CD14-positive monocyte (primary cell): ENCODE data around the gene LSM14B. TPM values are rescaled to one million over a fixed set of nuclear protein-coding genes. Genes with fewer than 3 reads are reported as not detected.

Source experiments
- DNase-seq, 3 donors: peaks; one replicate each; pipeline ENCODE4 v3.0.0-alpha.2; 2011 to 2022
- H2AFZ ChIP-seq: 2 replicates; pipeline ENCODE4 v1.6.0; 2012; ENCODE audit warnings: mild to moderate bottlenecking, low read depth, low read length, inconsistent platforms; ENCODE audit not compliant: insufficient read depth, poor library complexity, severe bottlenecking
- H3K27ac ChIP-seq, 2 donors: 1 replicate in 1 of 2; 2 replicates in 1 of 2; pipeline ENCODE4 v1.5.1; 2012 to 2013; ENCODE audit warnings: low read length in 2 of 2, control low read depth in 1 of 2, inconsistent platforms in 1 of 2, low read depth in 1 of 2, mild to moderate bottlenecking in 1 of 2
- H3K27me3 ChIP-seq, 2 donors: one replicate each; pipeline versions ENCODE4 v1.6.0 to v1.6.1; 2011 to 2013; ENCODE audit warnings: low read length in 2 of 2; ENCODE audit not compliant: control insufficient read depth in 2 of 2, insufficient read depth in 2 of 2
- H3K36me3 ChIP-seq, 2 donors: replicated peaks in 1 of 2; 1 replicate in 1 of 2; 2 replicates in 1 of 2; pipeline versions ENCODE4 v1.5.1 to v1.6.1; 2012 to 2013; ENCODE audit warnings: low read length in 2 of 2, control low read depth in 1 of 2, inconsistent platforms in 1 of 2, mild to moderate bottlenecking in 1 of 2; ENCODE audit not compliant: insufficient read depth in 2 of 2, control insufficient read depth in 1 of 2
- H3K4me1 ChIP-seq, 2 donors: 1 replicate in 1 of 2; 2 replicates in 1 of 2; pipeline versions ENCODE4 v1.5.1 to v1.6.1; 2012 to 2013; ENCODE audit warnings: low read length in 2 of 2, control low read depth in 1 of 2, inconsistent platforms in 1 of 2, mild to moderate bottlenecking in 1 of 2, moderate library complexity in 1 of 2; ENCODE audit not compliant: insufficient read depth in 2 of 2, control insufficient read depth in 1 of 2
- H3K4me2 ChIP-seq: replicated peaks from 2 replicates; pipeline ENCODE3; 2012; ENCODE audit warnings: low read length, moderate library complexity, mild to moderate bottlenecking; ENCODE audit not compliant: poor library complexity, severe bottlenecking; ENCODE audit errors: extremely low read depth
- H3K4me3 ChIP-seq, 3 experiments: fragments of 200-600 bp in 1 of 3; sonication (generic) in 1 of 3; replicated peaks in 1 of 3; 1 replicate in 2 of 3; 2 replicates in 1 of 3; pipeline ENCODE4 v1.5.1; 2011 to 2013; ENCODE audit warnings: low read length in 3 of 3, mild to moderate bottlenecking in 3 of 3, control low read depth in 2 of 3, low read depth in 2 of 3, inconsistent platforms in 1 of 3, moderate library complexity in 1 of 3
- H3K79me2 ChIP-seq: 2 replicates; pipeline ENCODE4 v1.6.0; 2012; ENCODE audit warnings: mild to moderate bottlenecking, control low read depth, inconsistent platforms, low read length, moderate library complexity; ENCODE audit not compliant: insufficient read depth
- H3K9ac ChIP-seq: 2 replicates; pipeline ENCODE4 v1.6.0; 2017; ENCODE audit warnings: low read length, mild to moderate bottlenecking; ENCODE audit not compliant: insufficient read depth, poor library complexity, severe bottlenecking
- H3K9me3 ChIP-seq, 2 donors: replicated peaks in 1 of 2; 1 replicate in 1 of 2; 2 replicates in 1 of 2; pipeline versions ENCODE4 v1.5.1 to v1.6.1; 2012 to 2013; ENCODE audit warnings: low read length in 2 of 2, control low read depth in 1 of 2; ENCODE audit not compliant: control insufficient read depth in 1 of 2, insufficient read depth in 1 of 2
- H4K20me1 ChIP-seq: 2 replicates; pipeline ENCODE4 v1.6.0; 2012; ENCODE audit warnings: mild to moderate bottlenecking, low read length, control low read depth, moderate library complexity; ENCODE audit not compliant: insufficient read depth
- H3K27ac Mint-ChIP-seq, 7 donors: one replicate each; pipeline ENCODE4 v1.8.0; 2020; ENCODE audit warnings: mild to moderate bottlenecking in 7 of 7, mixed read lengths in 7 of 7, moderate library complexity in 6 of 7, inconsistent platforms in 2 of 7
- H3K27me3 Mint-ChIP-seq, 3 donors: one replicate each; pipeline ENCODE4 v1.8.0; 2021 to 2022; ENCODE audit warnings: low read depth in 3 of 3, mild to moderate bottlenecking in 3 of 3, mixed read lengths in 3 of 3, moderate library complexity in 3 of 3, inconsistent platforms in 1 of 3
- H3K36me3 Mint-ChIP-seq, 2 donors: one replicate each; pipeline ENCODE4 v1.8.0; 2020; ENCODE audit warnings: mixed read lengths in 2 of 2, inconsistent platforms in 1 of 2, mild to moderate bottlenecking in 1 of 2
- H3K4me1 Mint-ChIP-seq: one replicate; pipeline ENCODE4 v1.8.0; 2020; ENCODE audit warnings: mild to moderate bottlenecking, mixed read lengths
- H3K4me3 Mint-ChIP-seq, 2 donors: one replicate each; pipeline ENCODE4 v1.8.0; 2020; ENCODE audit warnings: mild to moderate bottlenecking in 2 of 2, mixed read lengths in 2 of 2, moderate library complexity in 1 of 2
- H3K9me3 Mint-ChIP-seq, 7 donors: one replicate each; pipeline ENCODE4 v1.8.0; 2020 to 2022; ENCODE audit warnings: mixed read lengths in 7 of 7, mild to moderate bottlenecking in 6 of 7, moderate library complexity in 6 of 7, inconsistent platforms in 2 of 7
- CTCF ChIP-seq: fragments of 200-600 bp; IDR thresholded peaks from one replicate; pipeline ENCODE4 v1.8.0; 2022; ENCODE audit warnings: antibody characterized with exemption, mild to moderate bottlenecking
- WGBS: methylation state at CpG from one replicate; pipeline ENCODE4 v1.1.5; 2013; ENCODE audit warnings: missing lambda C conversion rate; ENCODE audit not compliant: insufficient coverage; 5-methylcytosine and 5-hydroxymethylcytosine counted together
- intact Hi-C, 2 donors: fragments of 100-400 bp; cut with micrococcal nuclease; formaldehyde crosslinking; loops; one replicate each; pipeline versions ENCODE4 v1.15.0 to v1.15.1; 2023
- polyA plus RNA-seq, 3 donors: library from polyadenylated mRNA; depleted of rRNA in 1 of 3; unstranded in 2 of 3; stranded (reverse) in 1 of 3; fragments of 300-500 nt in 2 of 3; fragments of >200 nt in 1 of 3; fragmentation: Illumina TruSeq in 2 of 3; gene quantifications; 1 replicate in 2 of 3; 2 replicates in 1 of 3; pipeline ENCODE4 v1.2.3, GENCODE V29; 2012 to 2021

The LSM14B gene
- polyA plus RNA-seq, 3 donors, result 1.0 to 33.5 (median 1.4) TPM

- H3K27me3 ChIP-seq, result no peaks in the 10 kb centered on the region
- intact Hi-C loops, result no loop called here
- no peak overlapping the region for H3K4me3 ChIP-seq
- Mint-ChIP-seq H3K9me3 (no peaks in the 10 kb centered on the region), H3K36me3 (peaks cover 31 to 80% of the 10 kb centered on the region in 2 donors), H3K4me1 (no peaks in the 10 kb centered on the region), H3K27ac (peak overlapping the region in 6 of 7 donors; percentile 20 to 75 (median 44)), H3K27me3 (peaks cover 0 to 2% (median 0%) of the 10 kb centered on the region in 3 donors), H3K4me3 (no peak overlapping the region)
- H3K79me2 ChIP-seq, result no peaks in the 10 kb centered on the region
- H4K20me1 ChIP-seq, result no peaks in the 10 kb centered on the region
- TF ChIP-seq CTCF, result no peak
- no peak overlapping the region for H2AFZ ChIP-seq
- H3K4me2 ChIP-seq, result no peak overlapping the region
- no peak overlapping the region for H3K9ac ChIP-seq
- WGBS, result 96% methylated on average over 25 of the region's 26 CpGs
- no peaks in the 10 kb centered on the region for H3K9me3 ChIP-seq
- no peaks in the 10 kb centered on the region for H3K4me1 ChIP-seq
- DNase-seq, result no peak
- no peak overlapping the region for H3K27ac ChIP-seq
- H3K36me3 ChIP-seq, result peaks cover 27 to 47% of the 10 kb centered on the region in 2 donors
Measured at GRCh38 chr20:62174870-62175624, 52.8 kb downstream of the LSM14B start.

GRCh38 chr20:62175711-62176110 lies 53.4 kb downstream of the LSM14B start:
- Histone ChIP-seq H2AFZ (no peak overlapping the region), H3K4me2 (no peak overlapping the region), H3K27me3 (no peaks in the 10 kb centered on the region), H3K4me1 (no peaks in the 10 kb centered on the region), H3K36me3 (peaks cover 27 to 47% of the 10 kb centered on the region in 2 donors), H4K20me1 (no peaks in the 10 kb centered on the region), H3K27ac (no peak overlapping the region), H3K79me2 (no peaks in the 10 kb centered on the region), H3K9me3 (no peaks in the 10 kb centered on the region), H3K9ac (no peak overlapping the region), H3K4me3 (no peak overlapping the region)
- H3K27ac Mint-ChIP-seq, result peak overlapping the region in 1 of 7 donors; percentile 61
- H3K36me3 Mint-ChIP-seq, result peaks cover 33 to 75% of the 10 kb centered on the region in 2 donors
- peaks cover 0 to 2% (median 0%) of the 10 kb centered on the region in 3 donors for H3K27me3 Mint-ChIP-seq
- H3K9me3 Mint-ChIP-seq, result no peaks in the 10 kb centered on the region
- WGBS, result 98% methylated on average over 7 of the region's 10 CpGs
- TF ChIP-seq CTCF, result no peak
- no peak for DNase-seq
- no peak overlapping the region for H3K4me3 Mint-ChIP-seq
- intact Hi-C loops, result no loop called here
- no peaks in the 10 kb centered on the region for H3K4me1 Mint-ChIP-seq
